ENCODE measurements around the gene ARX.

ARX gene

GRCh38 chrX:24955372-24955930 lies 60.3 kb downstream of the ARX start:
- Histone ChIP-seq H3K4me3 (ENCODE audit: low read length) (no peak overlapping the region), H3K9me3 (ENCODE audit: control insufficient read depth, low read depth, low read length) (no peaks in the 10 kb centered on the region), H3K27ac (ENCODE audit: low read length) (no peak overlapping the region), H3K27me3 (ENCODE audit: control insufficient read depth, insufficient read depth, low read length) (no peaks in the 10 kb centered on the region), H3K4me1 (ENCODE audit: control insufficient read depth, low read depth, low read length) (peaks cover 9% of the 10 kb centered on the region), H3K9ac (ENCODE audit: low read length) (no peak overlapping the region), H3K36me3 (ENCODE audit: control insufficient read depth, low read depth, low read length) (no peaks in the 10 kb centered on the region)

DNA sequence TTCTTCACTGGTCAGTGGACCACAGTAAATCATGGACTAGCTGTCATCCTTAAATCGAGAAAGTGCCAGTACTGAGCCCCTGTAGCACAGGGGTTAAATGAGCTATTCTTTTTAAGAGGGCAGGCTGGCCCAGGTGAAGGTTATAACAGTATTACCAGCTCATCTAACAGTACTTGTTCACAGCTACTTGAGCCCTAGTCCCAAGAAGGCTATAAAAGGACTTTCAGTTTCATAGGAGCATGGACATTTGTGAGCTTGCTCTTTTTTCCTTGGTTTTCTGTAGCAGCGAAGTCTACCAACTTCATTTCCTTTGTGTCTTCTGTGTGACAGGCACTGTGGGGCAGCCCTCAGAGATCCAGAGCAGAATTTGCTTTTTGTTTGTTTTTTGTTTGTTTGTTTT lies 61.0 kb downstream of the ARX start:
- H3K9me3 ChIP-seq (ENCODE audit: control insufficient read depth, low read depth, low read length), result no peaks in the 10 kb centered on the region
- H3K27me3 ChIP-seq (ENCODE audit: control insufficient read depth, insufficient read depth, low read length), result no peaks in the 10 kb centered on the region
- H3K27ac ChIP-seq (ENCODE audit: low read length), result no peak overlapping the region
- H3K36me3 ChIP-seq (ENCODE audit: control insufficient read depth, low read depth, low read length), result no peaks in the 10 kb centered on the region
- peaks cover 9% of the 10 kb centered on the region for H3K4me1 ChIP-seq (ENCODE audit: control insufficient read depth, low read depth, low read length)
- H3K9ac ChIP-seq (ENCODE audit: low read length), result no peak overlapping the region
- no peak overlapping the region for H3K4me3 ChIP-seq (ENCODE audit: low read length)

Data from iPS-18a (cell line).